A549 (cell line): ENCODE results near the gene PRKRIP1. TPM values are rescaled to one million over a fixed set of nuclear protein-coding genes. Genes with fewer than 3 reads are reported as not detected.
"Not testable (repeated sequence)": the region's sequence is repeated elsewhere in the genome, so short reads cannot be mapped to it uniquely, and the experiment has no call there.

Experiments
- ATAC-seq, 2 experiments: fragments of 200-7000 bp in 1 of 2; fragments of >200 bp in 1 of 2; cut with Nextera tagmentation in 1 of 2; cut with Tn5 transposase in 1 of 2; 3 replicates each; pipeline versions ENCODE4 v1.8.0 to v1.9.1; 2018 to 2020; ENCODE audit warnings: mild to moderate bottlenecking in 1 of 2, moderate library complexity in 1 of 2
- CTCF ChIA-PET: fragments of 300-600 bp; sonication (Branson Sonifier 250); formaldehyde crosslinking; extraction: SDS; loops from one replicate; lab custom pipeline; 2021; ENCODE audit warnings: antibody characterized with exemption, inconsistent platforms; lab: Yijun Ruan, JAX
- POLR2A ChIA-PET: fragments of 350-600 bp; formaldehyde crosslinking; extraction: SDS; loops from one replicate; lab custom pipeline; 2021; ENCODE audit warnings: antibody characterized with exemption, inconsistent platforms; lab: Yijun Ruan, JAX
- DNase-seq, 2 experiments: peaks; one replicate each; pipeline versions ENCODE4 v3.0.0 to v3.0.0-alpha.2; 2011 to 2016; ENCODE audit warnings: low read depth in 1 of 2, low spot score in 1 of 2
- FAIRE-seq: peaks from 2 replicates; lab custom pipeline; 2011; peaks lifted over from hg19 to GRCh38; lab: Jason Lieb, UNC
- H3K27ac ChIP-seq, 2 experiments: fragments of >200 bp; sonication (Bioruptor Twin); formaldehyde crosslinking; 3 replicates each; pipeline ENCODE4 v1.5.1; 2016 to 2017
- H3K4me1 ChIP-seq: fragments of >200 bp; sonication (Bioruptor Twin); formaldehyde crosslinking; 3 replicates; pipeline ENCODE4 v1.6.1; 2016
- H3K4me2 ChIP-seq: fragments of >200 bp; sonication (Bioruptor Twin); formaldehyde crosslinking; 3 replicates; pipeline ENCODE4 v1.6.1; 2016
- H3K4me3 ChIP-seq: fragments of >200 bp; sonication (Bioruptor Twin); formaldehyde crosslinking; 3 replicates; pipeline ENCODE4 v1.5.1; 2016
- H3K9me3 ChIP-seq: fragments of >200 bp; sonication (Bioruptor Twin); formaldehyde crosslinking; 3 replicates; pipeline ENCODE4 v1.6.1; 2016
- BHLHE40 ChIP-seq: IDR thresholded peaks from 2 replicates; pipeline ENCODE4 v1.6.1; 2012; ENCODE audit warnings: low read depth, low read length, inconsistent platforms
- CBX2 ChIP-seq: fragments of 200-600 bp; sonication (generic); IDR thresholded peaks from 2 replicates; pipeline ENCODE4 v1.6.1; 2016; ENCODE audit warnings: low read depth, mild to moderate bottlenecking, borderline replicate concordance
- EHMT2 ChIP-seq: fragments of 200-600 bp; sonication (generic); IDR thresholded peaks from 2 replicates; pipeline ENCODE4 v1.6.1; 2016; ENCODE audit warnings: antibody characterized with exemption, low read depth, mild to moderate bottlenecking, moderate library complexity
- EP300 ChIP-seq, 2 experiments: fragments of >200 bp; sonication (Bioruptor Twin); formaldehyde crosslinking; IDR thresholded peaks; 2 replicates in 1 of 2; 3 replicates in 1 of 2; pipeline ENCODE4 v1.6.1; 2016 to 2017
- FOSB ChIP-seq: fragments of 250-450 bp; sonication (Bioruptor Pico); IDR thresholded peaks from 2 replicates; pipeline ENCODE4 v1.5.0; 2020; ENCODE audit warnings: mild to moderate bottlenecking, moderate library complexity
- HDAC2 ChIP-seq: fragments of 200-600 bp; sonication (generic); IDR thresholded peaks from 2 replicates; pipeline ENCODE4 v1.6.1; 2016
- HOXA7 ChIP-seq: fragments of 250-450 bp; sonication (Bioruptor Pico); IDR thresholded peaks from 2 replicates; pipeline ENCODE4 v1.5.0; 2020; ENCODE audit warnings: mild to moderate bottlenecking, moderate library complexity
- JUN ChIP-seq, 2 experiments: fragments of >200 bp; sonication (Bioruptor Twin); formaldehyde crosslinking; IDR thresholded peaks; 2 replicates in 1 of 2; 3 replicates in 1 of 2; pipeline ENCODE4 v1.6.1; 2016 to 2017
- KDM5A ChIP-seq: fragments of 200-600 bp; sonication (generic); IDR thresholded peaks from 2 replicates; pipeline ENCODE4 v1.6.1; 2016; ENCODE audit warnings: antibody characterized with exemption, mild to moderate bottlenecking
- MAZ ChIP-seq: fragments of 150-350 bp; IDR thresholded peaks from 2 replicates; pipeline ENCODE4 v1.6.1; 2014; ENCODE audit warnings: antibody characterized with exemption, low read depth, low read length, borderline replicate concordance
- POLR2AphosphoS2 ChIP-seq: conservative IDR thresholded peaks from 2 replicates; pipeline ENCODE4 v1.6.1; 2012; ENCODE audit warnings: low read length, improper control_type of control experiment, inconsistent platforms
- RARB ChIP-seq: fragments of 250-450 bp; sonication (Bioruptor Pico); IDR thresholded peaks from 2 replicates; pipeline ENCODE4 v1.8.0; 2021; ENCODE audit warnings: mild to moderate bottlenecking, moderate library complexity
- SREBF2 ChIP-seq: fragments of 450-650 bp; IDR thresholded peaks from 2 replicates; pipeline ENCODE4 v1.6.1; 2014; ENCODE audit warnings: mild to moderate bottlenecking, moderate library complexity
- TFCP2L1 ChIP-seq: fragments of 250-450 bp; sonication (Bioruptor Pico); IDR thresholded peaks from 2 replicates; pipeline ENCODE4 v1.5.0; 2021; ENCODE audit warnings: mild to moderate bottlenecking
- ZSCAN20 ChIP-seq: fragments of 250-450 bp; sonication (Bioruptor Pico); IDR thresholded peaks from 2 replicates; pipeline ENCODE4 v1.8.0; 2022; ENCODE audit warnings: mild to moderate bottlenecking, moderate library complexity
- WGBS: methylation state at CpG from one replicate; pipeline ENCODE4 v1.1.6; 2017; ENCODE audit errors: missing lambda C conversion rate; 5-methylcytosine and 5-hydroxymethylcytosine counted together
- polyA plus RNA-seq, 4 experiments: library from polyadenylated mRNA; depleted of rRNA in 3 of 4; stranded (reverse); fragments of >200 nt; fragmentation: RNase III in 1 of 4; extraction: RNeasy Plus Mini Kit Qiagen cat#74134 plus additional on column Dnase treatment in 1 of 4; gene quantifications; 2 replicates in 3 of 4; 3 replicates in 1 of 4; pipeline ENCODE4 v1.2.3, GENCODE V29; 2011 to 2017
- TF ChIP-seq, protein P1 (sequence below): fragments of 150-350 bp; IDR thresholded peaks from 2 replicates; pipeline ENCODE4 v1.6.1; 2014; ENCODE audit warnings: low read depth, mild to moderate bottlenecking, low read length
- TF ChIP-seq, protein P2 (sequence below): IDR thresholded peaks from 2 replicates; pipeline ENCODE4 v1.6.1; 2012; ENCODE audit warnings: low read depth, borderline replicate concordance
- TF ChIP-seq, protein P3 (sequence below): IDR thresholded peaks from 2 replicates; pipeline ENCODE4 v1.6.1; 2012
- TF ChIP-seq, protein P4 (sequence below): fragments of >200 bp; sonication (Bioruptor Twin); formaldehyde crosslinking; IDR thresholded peaks from 3 replicates; pipeline ENCODE4 v1.6.1; 2016
- TF ChIP-seq, protein P5 (sequence below): fragments of 200-600 bp; sonication (generic); IDR thresholded peaks from 2 replicates; pipeline ENCODE4 v1.6.1; 2016; ENCODE audit warnings: antibody characterized with exemption, mild to moderate bottlenecking, moderate library complexity

The PRKRIP1 gene
- polyA plus RNA-seq, 2 of the 4 experiments (the other 2 are of a cell fraction), result 15.4 to 24.1 TPM

DNA sequence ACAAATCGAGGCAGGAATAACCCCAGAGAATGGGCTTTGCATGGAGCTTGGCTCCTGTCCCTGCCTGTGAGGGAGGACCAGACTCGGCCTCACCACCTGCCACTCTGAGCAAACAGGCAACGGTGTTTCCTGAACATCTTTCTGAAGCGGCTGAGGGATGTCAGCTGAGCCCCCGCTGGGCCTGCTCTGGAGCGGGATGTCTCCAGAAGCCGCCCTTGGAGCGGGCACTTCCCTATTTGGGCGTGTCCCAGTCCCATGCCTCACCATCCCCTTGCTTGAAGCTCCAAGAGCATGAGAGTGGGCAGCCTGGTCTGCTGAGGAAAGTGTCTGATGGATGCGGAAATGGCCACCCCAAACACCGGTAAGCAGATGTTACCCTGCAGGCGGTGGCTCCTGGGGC is 58.3 kb downstream of the PRKRIP1 start:
- no peak overlapping the region for H3K4me3 ChIP-seq
- POLR2A ChIA-PET, result no interaction called here
- no peaks in the 10 kb centered on the region for H3K9me3 ChIP-seq
- no peak for ATAC-seq
- 76% methylated on average over 12 of the region's 12 CpGs for WGBS
- TF ChIP-seq RARB (CRISPR knock-in tag) (no peak), TFCP2L1 (CRISPR knock-in tag) (no peak), EP300 (IDR thresholded peaks at IDR 0.05) (no peak), HDAC2 (no peak), EHMT2 (no peak), HOXA7 (CRISPR knock-in tag) (no peak), SREBF2 (no peak), POLR2AphosphoS2 (no peak), KDM5A (no peak), MAZ (no peak), ZSCAN20 (CRISPR knock-in tag) (no peak), CBX2 (no peak), BHLHE40 (no peak)
- TF ChIP-seq, protein P1, sequence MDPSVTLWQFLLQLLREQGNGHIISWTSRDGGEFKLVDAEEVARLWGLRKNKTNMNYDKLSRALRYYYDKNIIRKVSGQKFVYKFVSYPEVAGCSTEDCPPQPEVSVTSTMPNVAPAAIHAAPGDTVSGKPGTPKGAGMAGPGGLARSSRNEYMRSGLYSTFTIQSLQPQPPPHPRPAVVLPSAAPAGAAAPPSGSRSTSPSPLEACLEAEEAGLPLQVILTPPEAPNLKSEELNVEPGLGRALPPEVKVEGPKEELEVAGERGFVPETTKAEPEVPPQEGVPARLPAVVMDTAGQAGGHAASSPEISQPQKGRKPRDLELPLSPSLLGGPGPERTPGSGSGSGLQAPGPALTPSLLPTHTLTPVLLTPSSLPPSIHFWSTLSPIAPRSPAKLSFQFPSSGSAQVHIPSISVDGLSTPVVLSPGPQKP, result no peak
- TF ChIP-seq, protein P2, sequence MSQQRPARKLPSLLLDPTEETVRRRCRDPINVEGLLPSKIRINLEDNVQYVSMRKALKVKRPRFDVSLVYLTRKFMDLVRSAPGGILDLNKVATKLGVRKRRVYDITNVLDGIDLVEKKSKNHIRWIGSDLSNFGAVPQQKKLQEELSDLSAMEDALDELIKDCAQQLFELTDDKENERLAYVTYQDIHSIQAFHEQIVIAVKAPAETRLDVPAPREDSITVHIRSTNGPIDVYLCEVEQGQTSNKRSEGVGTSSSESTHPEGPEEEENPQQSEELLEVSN, result no peak
- TF ChIP-seq, protein P3, sequence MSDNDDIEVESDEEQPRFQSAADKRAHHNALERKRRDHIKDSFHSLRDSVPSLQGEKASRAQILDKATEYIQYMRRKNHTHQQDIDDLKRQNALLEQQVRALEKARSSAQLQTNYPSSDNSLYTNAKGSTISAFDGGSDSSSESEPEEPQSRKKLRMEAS, result no peak
- TF ChIP-seq, all 56 proteins: peak for 0
- Histone ChIP-seq H3K27ac (no peak overlapping the region), H3K4me2 (no peak overlapping the region), H3K4me1 (no peaks in the 10 kb centered on the region)
- no peak for DNase-seq
- no peak for FAIRE-seq
- CTCF ChIA-PET, result interaction anchor here (1.5 to 2.2 kb wide), 2 partner anchors 42 to 50 kb away, joined by 5 to 7 read pairs; no protein-coding TSS in a partner anchor

DNA sequence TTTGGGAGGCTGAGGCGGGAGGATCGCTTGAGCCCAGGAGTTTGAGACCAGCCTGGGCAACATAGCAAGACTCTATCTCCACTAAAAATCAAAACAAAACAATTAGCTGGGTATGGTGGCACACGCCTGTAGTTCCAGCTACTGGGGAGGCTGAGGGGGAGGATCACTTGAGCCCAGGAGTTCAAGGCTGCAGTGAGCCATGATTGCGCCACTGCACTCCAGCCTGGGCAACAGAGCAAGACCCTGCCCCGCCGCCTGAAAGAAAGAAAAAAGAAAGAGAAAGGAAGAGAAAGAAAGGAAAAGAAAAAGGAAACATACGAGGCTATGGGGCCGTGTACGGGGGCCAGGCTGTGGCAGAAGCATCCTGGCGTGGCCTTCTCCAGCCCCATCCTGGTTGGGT is 58.8 kb downstream of the PRKRIP1 start:
- FAIRE-seq, H3K9me3 ChIP-seq, H3K4me1 ChIP-seq, H3K4me2 ChIP-seq, H3K27ac ChIP-seq, H3K4me3 ChIP-seq, ATAC-seq, POLR2A ChIA-PET, DNase-seq: not testable (repeated sequence)
- CTCF ChIA-PET, result interaction anchor here (0.7 to 2.2 kb wide), 4 partner anchors 12 to 51 kb away, joined by 3 to 7 read pairs (median 4); no protein-coding TSS in a partner anchor
- whole genome bisulfite sequencing, result 90% methylated on average over 10 of the region's 10 CpGs

DNA sequence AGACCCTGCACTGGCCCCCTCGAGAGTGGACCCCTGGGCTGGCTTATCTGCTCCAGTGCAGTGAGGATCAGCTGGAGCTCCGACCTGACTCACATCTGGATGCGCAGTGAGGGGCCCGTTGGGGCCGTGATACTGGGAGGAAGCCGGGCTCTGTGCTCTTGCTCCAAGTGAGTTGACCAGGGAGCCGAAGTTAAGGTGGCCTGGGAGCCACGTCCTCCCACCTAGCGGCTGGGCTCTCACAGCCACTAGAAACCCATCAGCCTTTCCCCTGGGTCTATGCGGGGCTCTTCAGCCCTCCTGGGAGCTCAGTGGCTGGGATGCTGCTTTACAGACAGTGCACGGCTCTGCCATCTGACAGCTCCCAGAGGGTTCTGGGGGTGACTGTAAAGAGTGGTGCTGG is 59.4 kb downstream of the PRKRIP1 start:
- CTCF ChIA-PET, result interaction anchor here (0.7 to 2.2 kb wide), 5 partner anchors 11 to 58 kb away, joined by 3 to 7 read pairs (median 4); no protein-coding TSS in a partner anchor

More for the DNA sequence above, 59.4 kb downstream of the PRKRIP1 start:
- POLR2A ChIA-PET, result no interaction called here
- H3K4me2 ChIP-seq, result no peak overlapping the region
- H3K9me3 ChIP-seq, result no peaks in the 10 kb centered on the region
- no peak overlapping the region for H3K4me3 ChIP-seq
- no peaks in the 10 kb centered on the region for H3K4me1 ChIP-seq
- TF ChIP-seq, protein P4, sequence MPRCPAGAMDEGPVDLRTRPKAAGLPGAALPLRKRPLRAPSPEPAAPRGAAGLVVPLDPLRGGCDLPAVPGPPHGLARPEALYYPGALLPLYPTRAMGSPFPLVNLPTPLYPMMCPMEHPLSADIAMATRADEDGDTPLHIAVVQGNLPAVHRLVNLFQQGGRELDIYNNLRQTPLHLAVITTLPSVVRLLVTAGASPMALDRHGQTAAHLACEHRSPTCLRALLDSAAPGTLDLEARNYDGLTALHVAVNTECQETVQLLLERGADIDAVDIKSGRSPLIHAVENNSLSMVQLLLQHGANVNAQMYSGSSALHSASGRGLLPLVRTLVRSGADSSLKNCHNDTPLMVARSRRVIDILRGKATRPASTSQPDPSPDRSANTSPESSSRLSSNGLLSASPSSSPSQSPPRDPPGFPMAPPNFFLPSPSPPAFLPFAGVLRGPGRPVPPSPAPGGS, result no peak
- TF ChIP-seq JUN (IDR thresholded peaks at IDR 0.05) (no peak), POLR2AphosphoS2 (no peak), FOSB (no peak)
- TF ChIP-seq, protein P5, sequence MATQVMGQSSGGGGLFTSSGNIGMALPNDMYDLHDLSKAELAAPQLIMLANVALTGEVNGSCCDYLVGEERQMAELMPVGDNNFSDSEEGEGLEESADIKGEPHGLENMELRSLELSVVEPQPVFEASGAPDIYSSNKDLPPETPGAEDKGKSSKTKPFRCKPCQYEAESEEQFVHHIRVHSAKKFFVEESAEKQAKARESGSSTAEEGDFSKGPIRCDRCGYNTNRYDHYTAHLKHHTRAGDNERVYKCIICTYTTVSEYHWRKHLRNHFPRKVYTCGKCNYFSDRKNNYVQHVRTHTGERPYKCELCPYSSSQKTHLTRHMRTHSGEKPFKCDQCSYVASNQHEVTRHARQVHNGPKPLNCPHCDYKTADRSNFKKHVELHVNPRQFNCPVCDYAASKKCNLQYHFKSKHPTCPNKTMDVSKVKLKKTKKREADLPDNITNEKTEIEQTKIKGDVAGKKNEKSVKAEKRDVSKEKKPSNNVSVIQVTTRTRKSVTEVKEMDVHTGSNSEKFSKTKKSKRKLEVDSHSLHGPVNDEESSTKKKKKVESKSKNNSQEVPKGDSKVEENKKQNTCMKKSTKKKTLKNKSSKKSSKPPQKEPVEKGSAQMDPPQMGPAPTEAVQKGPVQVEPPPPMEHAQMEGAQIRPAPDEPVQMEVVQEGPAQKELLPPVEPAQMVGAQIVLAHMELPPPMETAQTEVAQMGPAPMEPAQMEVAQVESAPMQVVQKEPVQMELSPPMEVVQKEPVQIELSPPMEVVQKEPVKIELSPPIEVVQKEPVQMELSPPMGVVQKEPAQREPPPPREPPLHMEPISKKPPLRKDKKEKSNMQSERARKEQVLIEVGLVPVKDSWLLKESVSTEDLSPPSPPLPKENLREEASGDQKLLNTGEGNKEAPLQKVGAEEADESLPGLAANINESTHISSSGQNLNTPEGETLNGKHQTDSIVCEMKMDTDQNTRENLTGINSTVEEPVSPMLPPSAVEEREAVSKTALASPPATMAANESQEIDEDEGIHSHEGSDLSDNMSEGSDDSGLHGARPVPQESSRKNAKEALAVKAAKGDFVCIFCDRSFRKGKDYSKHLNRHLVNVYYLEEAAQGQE, result no peak
- FAIRE-seq (no peak), ATAC-seq (no peak; a peak in 1 of 6 replicates), DNase-seq (no peak)
- H3K27ac ChIP-seq, result no peak overlapping the region
- WGBS, result 84% methylated on average over 11 of the region's 11 CpGs
